Nephron (organoid): ENCODE data around the gene TSPAN3.

ENCODE experiments used
- H3K27ac Mint-ChIP-seq, 3 experiments: 2 replicates each; pipeline ENCODE4 v1.8.0; 2020; ENCODE audit warnings: mixed read lengths in 3 of 3, mild to moderate bottlenecking in 2 of 3, moderate library complexity in 1 of 3
- H3K27me3 Mint-ChIP-seq: 2 replicates; pipeline ENCODE4 v1.8.0; 2021; ENCODE audit warnings: low read depth, mild to moderate bottlenecking, moderate library complexity, mixed read lengths
- H3K36me3 Mint-ChIP-seq: 2 replicates; pipeline ENCODE4 v1.8.0; 2020; ENCODE audit warnings: low read depth, mixed read lengths
- H3K4me1 Mint-ChIP-seq: 2 replicates; pipeline ENCODE4 v1.8.0; 2020; ENCODE audit warnings: mixed read lengths
- H3K4me3 Mint-ChIP-seq, 3 experiments: 2 replicates each; pipeline ENCODE4 v1.8.0; 2020; ENCODE audit warnings: mild to moderate bottlenecking in 3 of 3, mixed read lengths in 3 of 3, moderate library complexity in 2 of 3
- H3K9me3 Mint-ChIP-seq: 2 replicates; pipeline ENCODE4 v1.8.0; 2020; ENCODE audit warnings: mixed read lengths
- TF ChIP-seq, protein P1 (sequence below), 3 experiments: fragments of 200-600 bp; sonication (generic); IDR thresholded peaks; one replicate each; pipeline ENCODE4 v1.5.0; 2021; ENCODE audit warnings: antibody characterized with exemption in 3 of 3; ENCODE audit not compliant: unreplicated experiment in 3 of 3

TSPAN3 gene

GRCh38 chr15:77030928-77031375 lies 40.0 kb downstream of the TSPAN3 start:
- peaks cover 5% of the 10 kb centered on the region for H3K27me3 Mint-ChIP-seq
- no peaks in the 10 kb centered on the region for H3K9me3 Mint-ChIP-seq
- H3K36me3 Mint-ChIP-seq, result peaks cover under 1% of the 10 kb centered on the region
- TF ChIP-seq, protein P1, sequence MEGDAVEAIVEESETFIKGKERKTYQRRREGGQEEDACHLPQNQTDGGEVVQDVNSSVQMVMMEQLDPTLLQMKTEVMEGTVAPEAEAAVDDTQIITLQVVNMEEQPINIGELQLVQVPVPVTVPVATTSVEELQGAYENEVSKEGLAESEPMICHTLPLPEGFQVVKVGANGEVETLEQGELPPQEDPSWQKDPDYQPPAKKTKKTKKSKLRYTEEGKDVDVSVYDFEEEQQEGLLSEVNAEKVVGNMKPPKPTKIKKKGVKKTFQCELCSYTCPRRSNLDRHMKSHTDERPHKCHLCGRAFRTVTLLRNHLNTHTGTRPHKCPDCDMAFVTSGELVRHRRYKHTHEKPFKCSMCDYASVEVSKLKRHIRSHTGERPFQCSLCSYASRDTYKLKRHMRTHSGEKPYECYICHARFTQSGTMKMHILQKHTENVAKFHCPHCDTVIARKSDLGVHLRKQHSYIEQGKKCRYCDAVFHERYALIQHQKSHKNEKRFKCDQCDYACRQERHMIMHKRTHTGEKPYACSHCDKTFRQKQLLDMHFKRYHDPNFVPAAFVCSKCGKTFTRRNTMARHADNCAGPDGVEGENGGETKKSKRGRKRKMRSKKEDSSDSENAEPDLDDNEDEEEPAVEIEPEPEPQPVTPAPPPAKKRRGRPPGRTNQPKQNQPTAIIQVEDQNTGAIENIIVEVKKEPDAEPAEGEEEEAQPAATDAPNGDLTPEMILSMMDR (IDR thresholded peaks at IDR 0.05; ENCODE audit: unreplicated experiment in 3 of 3), result no peak
- H3K27ac Mint-ChIP-seq, result no peak overlapping the region
- no peaks in the 10 kb centered on the region for H3K4me1 Mint-ChIP-seq
- H3K4me3 Mint-ChIP-seq, result no peak overlapping the region

DNA sequence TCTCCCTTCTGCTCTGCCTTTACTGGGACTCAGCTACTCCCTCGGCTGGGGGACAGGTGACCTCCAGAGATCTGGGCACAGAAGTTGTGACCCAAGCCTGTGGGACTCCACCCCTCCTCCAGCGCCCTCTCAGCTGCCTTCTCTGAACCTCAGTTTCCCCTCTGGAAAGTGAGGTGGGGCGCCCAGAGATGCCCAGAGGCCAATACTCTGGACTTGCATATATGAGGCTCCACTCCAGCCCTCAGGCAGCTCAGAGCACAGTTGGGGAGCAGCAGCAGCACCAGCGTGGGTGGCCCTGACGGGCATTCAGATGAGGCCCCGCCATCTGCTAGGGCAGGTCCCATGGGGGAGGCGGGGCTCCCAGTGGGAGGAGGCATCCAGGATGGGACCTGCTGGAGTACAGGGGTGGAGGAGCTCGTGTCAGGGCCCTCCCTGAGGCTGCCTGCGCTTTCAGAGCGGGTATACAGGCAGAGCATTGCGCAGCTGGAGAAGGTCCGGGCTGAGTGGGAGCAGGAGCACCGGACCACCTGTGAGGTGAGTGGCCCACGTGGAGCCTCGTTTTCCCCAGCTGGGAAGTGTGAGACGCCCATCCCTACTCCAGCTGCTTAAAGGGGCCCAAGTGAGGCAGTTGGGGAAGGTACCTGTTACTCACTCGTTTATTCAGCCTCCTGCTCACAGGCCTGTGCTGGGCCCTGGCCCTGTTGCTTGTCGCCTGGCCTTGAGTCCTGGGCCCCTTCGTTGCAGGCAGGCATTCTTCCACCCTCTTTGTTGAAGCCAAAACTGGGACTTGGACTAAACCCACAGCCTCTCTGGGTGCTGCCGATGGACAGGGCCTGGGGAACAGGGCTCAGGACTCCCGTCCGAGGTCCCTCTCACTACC lies 40.6 kb downstream of the TSPAN3 start:
- H3K9me3 Mint-ChIP-seq, result no peaks in the 10 kb centered on the region
- TF ChIP-seq, protein P1 (IDR thresholded peaks at IDR 0.05; ENCODE audit: unreplicated experiment in 3 of 3), result no peak
- H3K36me3 Mint-ChIP-seq, result no peaks in the 10 kb centered on the region
- peaks cover 9% of the 10 kb centered on the region for H3K27me3 Mint-ChIP-seq
- H3K4me1 Mint-ChIP-seq, result no peaks in the 10 kb centered on the region
- H3K27ac Mint-ChIP-seq, result no peak overlapping the region
- H3K4me3 Mint-ChIP-seq, result no peak overlapping the region

DNA sequence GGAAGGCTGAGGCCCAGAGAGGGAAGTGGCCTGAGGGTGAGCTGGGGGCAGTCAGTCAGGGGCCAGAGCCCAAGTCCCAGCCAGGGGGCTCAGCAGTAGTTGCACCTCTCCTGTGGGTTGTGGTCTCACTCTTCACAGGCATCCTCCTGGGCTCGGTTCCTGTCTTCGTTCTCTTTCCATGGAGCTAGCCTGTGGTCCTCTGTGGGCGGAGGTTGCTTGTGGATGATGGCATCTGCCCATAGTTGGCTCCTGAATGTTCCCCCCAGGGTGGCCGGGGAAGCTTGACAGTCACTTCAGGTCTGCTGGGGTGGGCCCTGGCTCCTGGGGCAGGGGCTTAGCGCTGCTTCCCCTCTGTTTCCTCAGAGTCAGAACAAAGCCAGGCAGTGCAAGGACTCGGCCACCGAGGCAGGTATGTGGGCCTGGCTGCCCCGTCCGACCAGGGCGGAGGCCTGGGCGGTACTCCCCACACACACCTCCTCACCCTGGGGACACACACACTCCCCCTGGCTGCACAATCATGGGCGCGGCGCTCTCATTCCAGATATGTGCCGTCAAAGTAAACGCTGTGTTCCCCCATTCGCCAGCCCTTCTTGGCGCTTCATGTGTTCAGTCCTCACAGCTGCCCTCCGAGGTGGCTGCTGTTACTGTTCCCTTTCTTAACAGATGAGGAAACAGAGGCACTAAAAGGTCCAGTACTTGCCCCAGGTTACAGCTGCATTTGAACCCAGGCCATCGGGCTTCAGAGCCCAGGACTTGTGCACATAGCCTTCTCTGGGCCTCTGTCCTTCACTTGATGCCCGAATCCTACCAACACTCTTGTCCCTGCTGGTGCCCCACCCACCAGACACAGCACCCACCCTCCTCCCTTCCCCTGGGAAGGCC lies 41.5 kb downstream of the TSPAN3 start:
- peaks cover 9% of the 10 kb centered on the region for H3K27me3 Mint-ChIP-seq
- H3K9me3 Mint-ChIP-seq, result no peaks in the 10 kb centered on the region
- H3K36me3 Mint-ChIP-seq, result no peaks in the 10 kb centered on the region
- TF ChIP-seq, protein P1 (IDR thresholded peaks at IDR 0.05; ENCODE audit: unreplicated experiment in 3 of 3), result no peak
- no peak overlapping the region for H3K27ac Mint-ChIP-seq
- no peaks in the 10 kb centered on the region for H3K4me1 Mint-ChIP-seq
- H3K4me3 Mint-ChIP-seq, result no peak overlapping the region

- Mint-ChIP-seq H3K4me3 (no peak overlapping the region), H3K9me3 (no peaks in the 10 kb centered on the region), H3K36me3 (no peaks in the 10 kb centered on the region), H3K4me1 (no peaks in the 10 kb centered on the region), H3K27ac (no peak overlapping the region), H3K27me3 (peaks cover 9% of the 10 kb centered on the region)
- TF ChIP-seq, protein P1 (IDR thresholded peaks at IDR 0.05; ENCODE audit: unreplicated experiment in 3 of 3), result no peak
These were observed 42.3 kb downstream of the TSPAN3 start for GRCh38 chr15:77028451-77029165.

- H3K27ac Mint-ChIP-seq, result no peak overlapping the region
- no peaks in the 10 kb centered on the region for H3K4me1 Mint-ChIP-seq
- H3K9me3 Mint-ChIP-seq, result no peaks in the 10 kb centered on the region
- no peak overlapping the region for H3K4me3 Mint-ChIP-seq
- H3K36me3 Mint-ChIP-seq, result no peaks in the 10 kb centered on the region
- TF ChIP-seq, protein P1 (IDR thresholded peaks at IDR 0.05; ENCODE audit: unreplicated experiment in 3 of 3), result no peak
- H3K27me3 Mint-ChIP-seq, result peaks cover 9% of the 10 kb centered on the region
These were observed 43.0 kb downstream of the TSPAN3 start for GRCh38 chr15:77027697-77028450.
